HUES6 (cell line): Measurements from ENCODE around the gene SLC39A13.
A peak's percentile ranks its signal among the peaks of the same experiment; 100 is the strongest.

Experiments
- H3K27ac ChIP-seq: 2 replicates; pipeline ENCODE4 v1.7.0; 2013; ENCODE audit warnings: low read depth, mild to moderate bottlenecking, low read length, inconsistent platforms
- H3K27me3 ChIP-seq: 2 replicates; pipeline ENCODE4 v1.6.1; 2013; ENCODE audit warnings: low read length; ENCODE audit not compliant: control insufficient read depth, insufficient read depth
- H3K36me3 ChIP-seq: 2 replicates; pipeline ENCODE4 v1.6.1; 2013; ENCODE audit warnings: low read length; ENCODE audit not compliant: control insufficient read depth, insufficient read depth
- H3K4me1 ChIP-seq: 2 replicates; pipeline ENCODE4 v1.6.1; 2013; ENCODE audit warnings: low read length; ENCODE audit not compliant: control insufficient read depth, insufficient read depth
- H3K4me3 ChIP-seq: 2 replicates; pipeline ENCODE4 v1.5.1; 2013; ENCODE audit warnings: low read depth, low read length
- H3K9ac ChIP-seq: one replicate; pipeline ENCODE4 v1.6.1; 2013; ENCODE audit warnings: mild to moderate bottlenecking, low read length
- H3K9me3 ChIP-seq: 2 replicates; pipeline ENCODE4 v1.6.1; 2013; ENCODE audit warnings: low read depth, low read length; ENCODE audit not compliant: control insufficient read depth, insufficient read depth

SLC39A13 gene

GRCh38 chr11:47434011-47434786 is 25.8 kb downstream of the SLC39A13 start:
- Histone ChIP-seq H3K9ac (no peak overlapping the region), H3K27ac (no peak overlapping the region), H3K4me1 (no peaks in the 10 kb centered on the region)

GRCh38 chr11:47435687-47436086 is 27.3 kb downstream of the SLC39A13 start:
- H3K4me3 ChIP-seq = no peak overlapping the region
- no peak overlapping the region for H3K9ac ChIP-seq
- H3K4me1 ChIP-seq = no peaks in the 10 kb centered on the region
- no peaks in the 10 kb centered on the region for H3K27me3 ChIP-seq
- no peaks in the 10 kb centered on the region for H3K9me3 ChIP-seq
- H3K36me3 ChIP-seq = no peaks in the 10 kb centered on the region
- no peak overlapping the region for H3K27ac ChIP-seq

More at GRCh38 chr11:47434011-47434786, 25.8 kb downstream of the SLC39A13 start:
- Histone ChIP-seq H3K9me3 (no peaks in the 10 kb centered on the region), H3K4me3 (no peak overlapping the region), H3K27me3 (no peaks in the 10 kb centered on the region), H3K36me3 (no peaks in the 10 kb centered on the region)

GRCh38 chr11:47436726-47437125 is 28.3 kb downstream of the SLC39A13 start:
- Histone ChIP-seq H3K9me3 (no peaks in the 10 kb centered on the region), H3K27me3 (no peaks in the 10 kb centered on the region), H3K27ac (no peak overlapping the region), H3K4me3 (no peak overlapping the region), H3K36me3 (no peaks in the 10 kb centered on the region), H3K9ac (no peak overlapping the region), H3K4me1 (no peaks in the 10 kb centered on the region)

GRCh38 chr11:47437218-47437745 is 28.9 kb downstream of the SLC39A13 start:
- Histone ChIP-seq H3K4me3 (no peak overlapping the region), H3K4me1 (no peaks in the 10 kb centered on the region), H3K9me3 (no peaks in the 10 kb centered on the region), H3K27ac (no peak overlapping the region), H3K36me3 (no peaks in the 10 kb centered on the region), H3K9ac (no peak overlapping the region), H3K27me3 (no peaks in the 10 kb centered on the region)

- no peak overlapping the region for H3K4me3 ChIP-seq
- H3K9ac ChIP-seq = no peak overlapping the region
- H3K27me3 ChIP-seq = no peaks in the 10 kb centered on the region
- no peaks in the 10 kb centered on the region for H3K4me1 ChIP-seq
- H3K27ac ChIP-seq = no peak overlapping the region
- no peaks in the 10 kb centered on the region for H3K36me3 ChIP-seq
- no peaks in the 10 kb centered on the region for H3K9me3 ChIP-seq
Measured at GRCh38 chr11:47437746-47438418, 29.5 kb downstream of the SLC39A13 start.

- Histone ChIP-seq H3K9me3 (no peaks in the 10 kb centered on the region), H3K36me3 (no peaks in the 10 kb centered on the region), H3K4me1 (no peaks in the 10 kb centered on the region)
Measured at GRCh38 chr11:47438721-47439120, 30.3 kb downstream of the SLC39A13 start.

GRCh38 chr11:47440054-47440476 is 31.7 kb downstream of the SLC39A13 start:
- H3K9ac ChIP-seq = no peak overlapping the region
- H3K9me3 ChIP-seq = no peaks in the 10 kb centered on the region
- H3K27me3 ChIP-seq = no peaks in the 10 kb centered on the region
- H3K4me1 ChIP-seq = no peaks in the 10 kb centered on the region
- H3K27ac ChIP-seq = no peak overlapping the region
- H3K4me3 ChIP-seq = no peak overlapping the region
- H3K36me3 ChIP-seq = no peaks in the 10 kb centered on the region

More at GRCh38 chr11:47438721-47439120, 30.3 kb downstream of the SLC39A13 start:
- Histone ChIP-seq H3K4me3 (no peak overlapping the region), H3K9ac (no peak overlapping the region), H3K27me3 (no peaks in the 10 kb centered on the region), H3K27ac (no peak overlapping the region)

GRCh38 chr11:47441421-47441820 is 33.0 kb downstream of the SLC39A13 start:
- Histone ChIP-seq H3K9ac (peak overlapping the region; percentile 23), H3K27me3 (no peaks in the 10 kb centered on the region), H3K4me3 (no peak overlapping the region), H3K9me3 (no peaks in the 10 kb centered on the region), H3K36me3 (no peaks in the 10 kb centered on the region), H3K4me1 (no peaks in the 10 kb centered on the region), H3K27ac (no peak overlapping the region)

- no peak overlapping the region for H3K9ac ChIP-seq
- no peaks in the 10 kb centered on the region for H3K4me1 ChIP-seq
Measured at GRCh38 chr11:47442514-47442913, 34.1 kb downstream of the SLC39A13 start.

GRCh38 chr11:47443028-47443700 is 34.8 kb downstream of the SLC39A13 start:
- Histone ChIP-seq H3K4me1 (no peaks in the 10 kb centered on the region), H3K9me3 (no peaks in the 10 kb centered on the region), H3K27ac (no peak overlapping the region), H3K9ac (no peak overlapping the region), H3K36me3 (no peaks in the 10 kb centered on the region), H3K4me3 (no peak overlapping the region), H3K27me3 (no peaks in the 10 kb centered on the region)

More at GRCh38 chr11:47442514-47442913, 34.1 kb downstream of the SLC39A13 start:
- no peak overlapping the region for H3K4me3 ChIP-seq
- no peaks in the 10 kb centered on the region for H3K27me3 ChIP-seq
- H3K9me3 ChIP-seq = no peaks in the 10 kb centered on the region
- H3K36me3 ChIP-seq = no peaks in the 10 kb centered on the region
- no peak overlapping the region for H3K27ac ChIP-seq

- H3K9ac ChIP-seq = no peak overlapping the region
- H3K27ac ChIP-seq = no peak overlapping the region
- no peak overlapping the region for H3K4me3 ChIP-seq
- no peaks in the 10 kb centered on the region for H3K36me3 ChIP-seq
- H3K9me3 ChIP-seq = no peaks in the 10 kb centered on the region
- no peaks in the 10 kb centered on the region for H3K27me3 ChIP-seq
- no peaks in the 10 kb centered on the region for H3K4me1 ChIP-seq
Measured at GRCh38 chr11:47443817-47444216, 35.4 kb downstream of the SLC39A13 start.
